Activated CD8-positive, alpha-beta memory T cell treated with anti-CD3 and anti-CD28 coated beads for 24 hours (primary cell): ENCODE data around the gene LGALS8.
"Not testable (repeated sequence)": the region's sequence is repeated elsewhere in the genome, so short reads cannot be mapped to it uniquely, and the experiment has no call there.

Experiments used
- DNase-seq: peaks from one replicate; pipeline ENCODE4 v3.0.0-alpha.2; 2020

The LGALS8 gene

DNA sequence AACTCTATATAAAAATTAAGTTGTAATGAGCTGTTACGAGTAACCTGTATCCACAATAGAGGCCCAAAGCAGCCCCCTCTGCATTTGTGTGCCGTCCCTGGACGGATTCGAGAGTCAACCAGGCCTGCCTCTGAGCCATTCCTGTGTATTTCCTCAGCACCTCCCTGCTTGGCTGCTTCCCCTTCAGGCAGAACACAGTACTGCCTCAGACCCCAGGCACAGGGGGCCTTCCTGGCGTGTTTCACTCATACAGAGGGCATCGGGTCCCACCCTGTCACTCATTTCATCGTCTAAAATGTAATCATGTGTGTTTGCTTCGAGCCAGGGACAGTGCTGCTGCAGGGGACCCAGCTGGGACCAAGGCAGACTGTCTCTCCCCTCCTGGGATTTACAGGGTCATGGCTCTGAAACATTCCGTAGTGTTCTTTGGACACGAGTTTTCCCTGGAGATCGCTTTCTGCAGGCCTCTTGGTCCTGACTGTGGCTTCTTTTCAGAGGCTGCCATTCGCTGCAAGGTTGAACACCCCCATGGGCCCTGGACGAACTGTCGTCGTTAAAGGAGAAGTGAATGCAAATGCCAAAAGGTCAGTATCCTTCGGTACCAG, 19.4 kb downstream of the LGALS8 start:
- DNase-seq, result no peak

DNA sequence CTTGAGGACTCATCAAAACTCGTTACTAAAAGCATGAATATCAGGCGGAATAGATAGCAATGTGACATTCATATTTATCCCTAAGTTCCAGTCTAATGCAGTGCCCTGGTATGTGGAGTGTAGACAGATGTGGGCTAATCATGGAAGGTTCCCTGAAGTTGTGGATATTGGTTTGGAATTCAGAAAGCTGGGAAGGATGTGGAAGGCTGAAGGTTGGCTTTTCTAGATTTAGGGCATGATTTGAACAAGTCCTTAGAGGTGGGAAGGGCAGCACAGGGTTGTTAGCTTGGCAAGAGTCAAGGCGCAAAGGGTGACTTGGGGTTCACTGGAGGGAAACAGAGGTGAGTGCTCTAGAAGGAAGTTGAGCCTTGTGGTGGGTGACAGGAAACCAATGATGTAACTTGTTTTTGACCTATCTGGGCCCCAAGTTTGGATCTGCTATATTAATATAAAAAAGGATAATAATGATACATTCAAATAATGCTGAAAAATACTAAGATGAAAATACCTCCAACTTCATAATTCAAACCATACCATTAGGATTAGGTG, 21.9 kb downstream of the LGALS8 start:
- DNase-seq, result no peak

DNA sequence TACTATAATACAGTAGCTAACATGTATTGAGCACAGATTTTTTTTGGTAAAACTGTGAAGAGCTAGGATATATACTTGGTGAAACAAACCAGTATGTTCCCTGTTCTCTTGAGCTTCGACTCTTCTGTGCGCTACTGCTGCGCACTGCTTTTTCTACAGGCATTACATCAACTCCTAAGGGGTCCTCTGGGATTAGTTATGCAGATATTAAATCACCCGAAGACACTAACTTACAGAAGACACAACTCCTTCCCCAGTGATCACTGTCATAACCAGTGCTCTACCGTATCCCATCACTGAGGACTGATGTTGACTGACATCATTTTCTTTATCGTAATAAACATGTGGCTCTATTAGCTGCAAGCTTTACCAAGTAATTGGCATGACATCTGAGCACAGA, 24.7 kb downstream of the LGALS8 start:
- no peak for DNase-seq

DNA sequence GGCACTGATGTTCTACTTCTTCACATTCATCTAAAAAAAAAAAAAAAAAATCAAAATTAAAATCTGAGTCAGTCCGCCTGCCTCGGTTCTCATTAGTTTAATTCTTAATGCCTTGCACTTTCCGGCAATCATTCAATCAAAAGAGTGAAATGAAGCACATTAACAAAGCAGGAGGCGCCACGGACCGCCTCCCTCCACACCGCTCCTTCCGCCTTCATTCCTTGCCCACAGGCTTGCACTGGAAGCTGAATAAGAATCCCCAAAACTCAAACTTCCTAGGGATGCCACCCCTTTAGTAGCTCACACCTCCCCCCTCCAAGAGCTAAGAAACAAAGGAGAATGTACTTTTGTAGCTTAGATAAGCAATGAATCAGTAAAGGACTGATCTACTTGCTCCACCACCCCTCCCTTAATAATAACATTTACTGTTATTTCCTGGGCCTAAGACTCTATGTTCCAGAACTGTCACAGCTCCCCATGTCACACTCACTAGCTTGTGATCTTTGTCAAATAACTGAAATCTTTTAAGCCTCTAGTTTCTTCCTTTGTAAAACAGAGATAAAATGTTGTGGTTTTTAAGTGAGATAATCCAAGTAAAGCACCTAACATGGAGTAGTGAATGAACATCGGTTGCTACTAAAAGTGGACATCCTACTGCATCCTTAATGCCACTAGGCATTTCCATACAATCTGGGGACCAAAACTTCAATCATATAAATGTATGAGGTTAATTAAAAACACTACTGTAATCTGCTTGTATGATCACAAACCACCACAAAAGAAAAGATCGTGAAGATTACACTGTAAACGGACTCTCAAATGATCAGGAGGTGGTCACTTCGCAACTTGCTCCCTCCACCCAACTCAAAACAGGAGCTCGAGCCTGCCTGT, 27.4 kb downstream of the LGALS8 start:
- no peak for DNase-seq

DNA sequence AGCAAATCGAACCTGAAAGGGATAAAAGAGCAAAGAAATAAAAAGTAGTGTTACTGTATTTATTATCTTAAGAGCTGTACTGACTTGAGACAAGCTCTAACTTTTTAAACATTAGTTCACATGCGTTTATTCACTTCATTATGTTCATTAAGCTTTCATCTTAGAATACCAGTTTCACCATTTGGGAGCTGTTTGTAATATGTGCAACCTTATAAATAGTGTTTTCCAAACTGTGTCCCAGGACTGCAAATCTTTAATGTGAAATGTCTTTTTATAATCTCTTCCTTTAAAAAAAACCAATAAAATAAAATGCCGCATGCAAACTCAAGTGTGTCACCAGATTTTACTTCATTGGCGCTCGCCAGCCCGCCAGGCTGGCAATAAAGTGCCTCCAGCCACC, 28.3 kb downstream of the LGALS8 start:
- no peak for DNase-seq

DNA sequence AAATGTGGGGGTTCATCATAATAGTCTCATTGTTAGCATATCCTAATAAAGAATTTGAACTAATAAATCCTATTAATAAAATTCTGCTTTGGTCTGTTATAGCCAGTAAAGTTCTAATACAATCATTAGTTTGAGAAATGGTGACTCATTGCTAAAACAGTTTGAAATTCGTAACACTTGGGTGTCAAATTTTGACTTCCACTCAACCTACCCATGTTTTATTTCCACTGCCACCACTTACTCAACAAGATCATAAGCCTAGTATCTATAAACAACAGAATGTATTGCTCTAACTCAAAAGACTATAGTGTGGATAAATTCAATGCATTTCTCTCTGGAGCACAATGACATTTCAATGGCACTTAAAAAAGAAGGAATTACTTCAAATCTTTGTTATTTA, 29.1 kb downstream of the LGALS8 start:
- DNase-seq, result no peak

DNA sequence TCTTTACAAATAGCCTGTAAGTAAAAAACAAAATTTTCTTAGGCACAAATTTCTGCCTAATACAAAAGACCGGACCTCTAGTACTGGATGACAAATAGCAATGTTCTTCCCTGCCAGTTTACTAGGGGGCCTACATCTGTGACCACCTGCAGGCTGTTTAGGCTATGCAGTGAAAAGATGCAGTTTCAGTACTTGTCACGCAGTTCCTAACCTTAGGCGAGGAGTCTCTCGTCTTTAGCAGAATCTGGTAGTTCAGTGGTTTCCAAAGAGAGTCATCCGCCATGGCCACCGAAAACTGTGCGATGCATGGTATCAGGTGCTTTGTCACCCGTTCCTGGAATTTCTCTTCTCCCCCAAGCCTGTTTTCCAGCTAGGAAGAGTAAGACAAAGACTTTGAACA, 29.6 kb downstream of the LGALS8 start:
- DNase-seq, result no peak

DNA sequence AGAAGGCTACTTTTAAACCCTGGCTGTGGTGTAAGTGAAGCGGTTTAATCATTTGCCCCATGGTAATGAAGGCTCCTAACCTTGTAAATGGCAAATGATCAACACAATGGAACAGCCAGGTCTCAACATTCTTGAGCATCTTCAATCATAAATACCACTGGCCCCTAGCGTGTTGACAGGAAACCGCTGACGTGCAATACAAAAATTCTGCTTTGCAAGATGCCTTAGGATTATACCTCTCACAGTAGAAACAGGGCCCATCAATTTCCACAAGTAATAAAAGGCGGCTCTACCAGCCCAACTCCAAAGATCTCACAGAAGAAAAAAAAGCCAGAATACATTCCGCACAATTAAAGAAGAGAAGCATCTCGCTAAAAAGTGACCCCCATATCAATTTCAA, 32.8 kb downstream of the LGALS8 start:
- no peak for DNase-seq

DNA sequence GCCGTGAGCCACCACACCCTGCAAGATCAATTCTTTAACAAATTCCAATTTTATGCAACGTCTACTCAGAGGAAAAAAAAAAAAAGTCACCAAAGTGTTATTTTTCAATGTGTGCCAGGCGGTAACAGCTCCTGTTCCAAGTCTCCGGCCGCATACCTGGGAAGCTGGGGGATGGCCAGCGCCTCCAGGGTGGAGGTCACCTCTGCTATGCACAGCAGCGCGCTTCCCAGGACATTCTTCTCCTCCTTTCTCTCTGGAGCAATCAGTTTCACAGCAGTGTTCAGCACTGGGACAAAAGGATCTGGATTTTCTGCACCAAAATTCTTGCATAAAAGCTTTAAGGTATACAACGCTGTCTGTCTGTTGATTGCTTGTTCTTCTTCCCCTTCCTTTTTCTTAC, 34.3 kb downstream of the LGALS8 start:
- DNase-seq, result no peak

DNA sequence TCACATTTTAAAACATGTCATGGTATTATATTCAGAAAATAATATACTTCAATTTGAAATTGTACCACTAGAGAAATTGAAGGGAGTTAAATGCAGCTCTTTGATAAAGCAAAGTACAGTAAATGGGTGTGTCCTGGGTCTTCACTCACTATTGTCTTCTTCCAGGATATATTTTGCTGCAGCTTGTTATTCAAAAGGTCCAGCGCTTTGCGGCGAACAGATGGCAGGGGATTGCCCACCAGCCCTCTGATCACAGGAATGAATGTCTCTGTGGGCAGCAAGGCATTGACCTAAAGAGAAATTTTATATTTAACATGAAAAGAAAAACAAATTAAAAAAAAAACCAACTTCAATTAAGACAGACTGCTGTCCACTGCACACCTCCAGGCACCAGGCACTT, 35.1 kb downstream of the LGALS8 start:
- DNase-seq, result no peak

DNA sequence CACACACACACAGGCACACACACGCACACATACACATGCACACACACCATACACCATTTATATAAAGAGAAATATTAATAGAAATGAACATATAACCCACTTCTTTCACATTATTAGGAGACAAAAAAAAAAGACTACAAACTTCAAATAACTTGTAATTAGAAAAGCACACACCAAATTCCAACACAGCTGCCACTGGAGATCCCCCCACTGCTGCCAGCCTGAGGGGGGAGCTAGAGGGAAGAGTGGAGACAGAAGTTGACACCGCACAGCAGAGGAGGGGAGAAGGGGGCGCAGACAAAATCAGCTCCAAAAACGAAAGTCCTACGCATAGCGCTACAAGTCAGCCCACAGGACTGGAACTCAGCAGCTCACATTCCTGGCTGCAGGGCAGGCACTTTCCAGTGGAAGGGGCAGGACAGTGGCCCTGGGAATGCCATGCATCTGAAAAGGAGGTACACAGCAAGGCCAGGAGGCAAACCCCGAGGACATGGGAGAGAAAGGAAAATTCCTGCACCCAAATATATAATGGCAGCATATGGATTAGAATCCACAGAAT, 36.5 kb downstream of the LGALS8 start:
- DNase-seq, result no peak

DNA sequence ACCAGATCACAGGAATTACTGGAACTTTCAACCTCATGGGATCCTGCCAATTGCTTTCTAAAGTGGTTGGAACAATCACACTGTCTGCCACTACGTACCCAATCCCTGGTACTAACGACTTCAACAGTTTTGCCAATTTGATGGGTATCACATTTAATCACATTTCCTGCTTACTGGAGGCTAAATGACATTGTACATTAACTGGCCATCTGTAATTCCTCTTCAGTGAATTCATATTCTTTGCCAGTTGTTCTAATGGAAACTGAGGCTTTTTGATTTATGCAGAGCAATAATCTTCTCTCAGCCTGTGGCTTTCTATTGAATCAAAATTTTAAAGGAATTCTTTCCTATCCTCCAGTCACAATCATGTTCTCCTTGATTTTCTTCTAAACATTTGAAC, 38.2 kb downstream of the LGALS8 start:
- DNase-seq, result no peak

DNA sequence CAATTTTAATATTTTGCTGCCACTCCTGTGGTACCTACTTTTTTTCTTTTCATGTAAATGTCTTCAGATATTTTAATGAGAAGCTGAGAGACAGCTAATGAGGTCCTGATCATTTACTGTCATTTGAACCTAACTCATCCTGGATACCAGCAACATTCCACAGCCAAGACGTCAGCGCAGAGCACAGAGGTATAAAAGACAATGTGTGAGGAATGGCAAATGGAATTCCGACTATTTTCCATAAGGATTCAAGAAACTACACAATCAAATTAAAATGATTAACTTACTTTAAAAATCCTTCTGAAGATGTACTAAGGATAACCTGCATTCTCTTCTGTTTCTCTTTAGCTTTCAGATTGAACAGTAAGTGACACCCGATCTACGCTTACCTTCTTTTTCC, 41.7 kb downstream of the LGALS8 start:
- DNase-seq, result no peak

DNA sequence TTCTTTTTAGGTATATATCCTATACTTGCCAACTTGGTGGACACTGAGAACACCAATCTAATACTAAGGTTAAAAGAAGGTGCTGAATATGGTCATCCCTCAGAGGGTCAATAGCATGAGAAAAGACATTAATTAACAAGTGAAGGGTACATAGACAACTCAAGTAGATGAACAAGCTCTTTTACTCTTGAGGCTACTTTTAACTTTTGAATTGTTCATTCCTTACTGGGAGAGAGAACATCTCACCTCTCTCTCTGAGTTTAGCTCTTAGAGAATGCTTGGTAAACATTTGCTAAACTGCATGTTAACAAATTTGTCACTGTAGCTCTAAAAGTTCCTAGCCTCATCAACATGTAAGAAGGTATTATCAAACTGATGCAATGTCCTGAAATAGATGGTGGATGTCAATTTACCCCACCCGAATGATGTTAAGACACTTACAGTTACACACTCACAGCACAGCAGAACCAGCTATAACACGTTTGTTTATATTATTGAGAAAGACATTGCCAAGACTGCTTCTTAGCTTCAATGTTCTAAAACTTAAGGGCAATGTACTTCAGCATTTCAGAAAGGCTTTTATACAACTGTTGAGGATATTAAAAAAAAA, 44.6 kb downstream of the LGALS8 start:
- no peak for DNase-seq

DNA sequence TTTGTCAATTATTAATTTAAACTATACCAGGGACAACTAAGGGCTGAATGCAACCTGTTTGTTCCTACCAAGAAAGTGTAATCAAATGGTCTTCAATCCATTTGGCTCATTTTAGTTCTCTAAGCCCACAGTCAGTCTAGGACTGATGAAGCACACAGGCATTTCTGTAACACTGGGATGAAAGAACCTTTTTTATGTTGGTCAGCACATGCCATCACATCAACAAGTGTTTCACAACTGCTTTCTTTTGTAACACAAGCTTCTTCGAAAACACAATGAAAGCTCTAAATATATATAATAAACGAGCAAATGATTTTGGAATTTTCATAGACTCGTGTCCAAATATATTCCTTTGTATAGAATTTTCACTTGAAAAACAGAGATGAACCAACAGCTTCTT, 51.7 kb downstream of the LGALS8 start:
- DNase-seq, result no peak

DNA sequence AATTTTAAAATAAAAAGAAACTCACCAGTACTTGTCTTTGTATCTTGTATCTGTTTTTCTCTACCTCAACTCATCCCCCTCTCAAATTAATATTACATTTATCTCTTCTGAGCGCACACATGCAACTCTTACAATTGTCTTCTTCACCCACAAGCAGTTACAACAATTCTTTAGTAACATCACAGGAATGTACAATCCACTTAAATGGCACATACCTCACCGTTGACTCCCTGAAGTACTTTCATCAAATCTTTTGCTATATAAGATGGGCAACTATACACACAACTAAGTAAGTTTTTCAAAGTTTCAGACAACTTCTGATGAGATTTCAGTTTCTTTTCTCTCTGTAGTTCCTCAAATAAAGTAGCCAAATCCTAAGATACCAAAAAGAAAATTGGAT, 52.2 kb downstream of the LGALS8 start:
- DNase-seq, result no peak

DNA sequence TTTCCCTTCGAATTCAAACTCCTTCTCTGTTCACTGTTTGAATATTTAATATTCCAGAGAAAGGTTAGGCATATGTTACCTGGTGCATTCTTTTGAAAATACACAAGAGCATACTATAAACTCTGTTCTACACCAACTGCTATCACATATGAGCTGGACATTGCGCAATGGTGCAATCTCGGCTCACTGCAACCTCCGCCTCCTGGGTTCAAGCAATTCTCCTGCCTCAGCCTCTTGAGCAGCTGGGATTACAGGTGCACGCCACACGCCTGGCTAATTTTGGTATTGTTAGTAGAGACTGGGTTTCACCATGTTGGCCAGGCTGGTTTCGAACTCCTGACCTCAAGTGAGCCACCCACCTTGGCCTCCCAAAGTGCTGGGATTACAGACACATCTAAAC, 53.3 kb downstream of the LGALS8 start:
- not testable (repeated sequence) for DNase-seq

DNA sequence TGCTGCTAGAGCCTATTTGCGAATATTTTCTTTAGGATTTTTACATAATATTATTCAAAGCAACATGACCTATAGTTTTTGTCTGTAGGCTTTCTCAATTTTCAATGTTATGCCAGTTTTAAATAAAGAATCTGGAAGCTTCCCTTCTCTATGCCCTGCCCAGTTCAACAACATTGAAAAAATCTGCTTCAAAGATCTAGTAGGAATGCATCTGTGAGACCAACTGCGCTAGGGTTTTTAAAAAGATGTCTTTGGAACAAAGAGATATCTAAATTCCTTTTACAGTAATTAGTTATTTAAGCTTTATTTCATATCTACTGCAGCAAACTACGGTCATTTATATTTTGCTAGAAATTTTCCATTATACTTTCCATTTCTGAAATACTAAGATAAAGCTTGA, 54.9 kb downstream of the LGALS8 start:
- DNase-seq, result no peak

DNA sequence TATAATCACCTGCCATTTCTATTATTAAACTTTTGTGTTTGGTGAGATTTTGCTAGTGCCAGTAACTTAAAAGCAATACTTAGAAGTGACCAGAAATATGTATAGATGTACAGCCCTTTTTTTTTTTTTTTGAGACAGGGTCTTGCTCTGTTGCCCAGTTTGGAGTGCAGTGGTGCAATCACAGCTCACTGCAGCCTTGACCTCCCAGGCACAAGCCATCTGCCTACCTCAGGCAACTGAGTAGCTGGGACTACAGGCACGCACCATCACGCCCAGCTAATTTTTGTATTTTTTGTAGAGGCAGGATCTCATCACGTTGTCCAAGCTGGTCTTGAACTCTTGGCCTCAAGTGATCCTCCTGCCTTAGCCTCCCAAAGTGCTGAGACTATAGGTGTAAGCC, 56.6 kb downstream of the LGALS8 start:
- DNase-seq, result not testable (repeated sequence)

DNA sequence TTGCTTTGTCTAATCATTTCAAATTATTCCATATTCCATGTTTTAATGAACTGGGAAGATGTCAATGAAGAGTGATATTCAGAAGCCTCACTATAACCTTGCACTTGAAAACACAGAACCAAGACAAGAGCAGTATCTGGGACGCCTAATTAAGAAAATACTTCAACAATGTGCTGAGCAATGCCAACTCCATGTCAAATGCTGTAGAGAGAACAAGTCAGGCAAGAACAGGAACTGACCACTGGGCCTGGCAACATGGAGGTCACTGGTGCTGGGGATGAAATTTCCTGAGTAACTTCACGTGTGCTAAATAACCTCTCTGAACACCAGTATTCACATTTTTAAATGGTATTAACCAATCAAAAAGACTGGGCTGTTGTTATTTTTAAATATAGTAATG, 57.7 kb downstream of the LGALS8 start:
- no peak for DNase-seq

DNA sequence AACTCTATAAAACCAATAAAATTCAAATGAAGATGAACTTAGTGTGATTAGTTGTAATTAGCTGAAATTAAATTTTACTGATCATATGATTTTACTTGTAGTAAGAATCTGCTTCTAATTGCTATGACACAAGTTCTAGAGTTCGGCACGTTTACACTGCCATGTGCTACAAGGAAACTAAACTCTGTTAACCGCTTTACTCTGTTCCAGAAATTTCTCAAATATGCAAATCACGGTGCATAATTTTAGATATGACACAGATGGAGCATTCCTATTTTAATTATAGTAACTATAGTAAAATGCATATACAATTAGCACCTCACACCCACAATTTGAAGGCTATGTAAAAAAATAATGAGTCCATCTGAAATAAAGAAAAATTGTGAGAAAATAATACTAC, 65.7 kb downstream of the LGALS8 start:
- no peak for DNase-seq

DNA sequence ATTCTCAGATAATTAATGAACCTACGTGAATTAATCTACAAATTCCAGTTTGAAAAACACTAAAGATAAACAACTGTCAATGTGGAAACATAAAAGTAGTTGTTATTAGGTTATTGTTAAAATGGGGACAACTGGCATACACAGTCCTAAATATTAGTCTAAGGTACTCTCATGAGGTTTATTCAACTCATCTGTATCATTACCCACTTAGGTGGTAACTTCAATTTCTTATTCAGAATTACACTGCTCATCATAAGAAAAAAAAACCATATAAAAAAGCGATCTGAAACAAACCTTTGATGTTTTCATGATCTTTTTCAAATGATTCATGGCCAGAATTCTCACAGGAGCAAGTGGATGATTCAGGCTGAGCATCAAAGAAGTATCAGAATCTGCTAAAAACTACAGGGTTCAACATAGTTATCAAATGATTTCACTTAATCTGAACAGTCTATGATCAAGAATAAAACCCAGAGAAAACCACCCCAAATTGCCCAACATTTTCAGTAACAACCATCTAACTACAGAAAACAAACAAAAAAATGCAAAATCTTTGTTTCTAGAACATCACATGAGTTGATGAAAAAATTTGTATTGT, 66.9 kb downstream of the LGALS8 start:
- no peak for DNase-seq

DNA sequence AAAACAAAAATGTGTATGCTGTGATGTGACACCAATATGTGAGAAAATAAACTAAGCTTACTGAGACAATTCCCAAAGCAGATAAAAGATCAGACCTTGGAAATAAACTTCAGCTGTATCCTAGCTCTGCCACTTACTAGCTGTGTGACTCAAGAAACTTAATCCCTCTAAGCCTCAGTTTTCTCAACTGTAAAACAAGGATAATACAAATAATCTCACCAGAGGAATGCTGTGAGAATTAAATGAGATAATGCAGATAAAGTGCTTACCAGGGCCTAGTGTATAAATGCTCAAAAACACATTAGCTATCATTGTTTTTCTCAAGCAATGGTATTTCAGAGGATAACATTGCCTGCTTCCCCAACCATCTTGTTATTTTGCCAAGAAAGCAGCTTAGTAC, 78.4 kb downstream of the LGALS8 start:
- DNase-seq, result no peak
